T-cell (primary cell): ENCODE results near the gene SUPT20HL1. TPM values are rescaled to one million over a fixed set of nuclear protein-coding genes. Genes with fewer than 3 reads are reported as not detected.
"Not testable (repeated sequence)": the region's sequence is repeated elsewhere in the genome, so short reads cannot be mapped to it uniquely, and the experiment has no call there.

Experiments used
- ATAC-seq, 4 experiments: fragments of 200-7000 bp in 3 of 4; fragments of 150-1000 bp in 1 of 4; cut with Tn5 transposase; replicated peaks in 1 of 4; 1 replicate in 3 of 4; 2 replicates in 1 of 4; pipeline ENCODE4 v1.10.0; 2021; ENCODE audit warnings: moderate library complexity in 3 of 4, mild to moderate bottlenecking in 2 of 4, moderate number of reproducible peaks in 1 of 4
- CTCF ChIA-PET, 2 donors: fragments of 300-600 bp; sonication (Branson Sonifier 250); formaldehyde crosslinking; loops; one replicate each; lab custom pipeline; 2022; ENCODE audit warnings: antibody characterized with exemption in 2 of 2; lab: Charles Lee
- POLR2A ChIA-PET, 2 donors: fragments of 300-600 bp; sonication (Branson Sonifier 250); formaldehyde crosslinking; loops; one replicate each; lab custom pipeline; 2022; ENCODE audit warnings: antibody characterized with exemption in 2 of 2; lab: Charles Lee
- DNase-seq, 35 experiments: peaks; one replicate each; pipeline versions ENCODE4 v3.0.0 to v3.0.0-alpha.2; 2013 to 2023
- H3K27ac ChIP-seq: one replicate; pipeline ENCODE4 v1.5.1; 2013; ENCODE audit warnings: low read length
- H3K27me3 ChIP-seq, 2 experiments: replicated peaks in 1 of 2; 1 replicate in 1 of 2; 2 replicates in 1 of 2; pipeline versions ENCODE4 v1.6.1 to v1.7.0; 2013; ENCODE audit warnings: low read length in 1 of 2, mixed read lengths in 1 of 2; ENCODE audit not compliant: control insufficient read depth in 2 of 2, insufficient read depth in 2 of 2; ENCODE audit errors: extremely low read depth in 1 of 2
- H3K36me3 ChIP-seq, 2 donors: 1 replicate in 1 of 2; 2 replicates in 1 of 2; pipeline versions ENCODE4 v1.6.1 to v1.7.0; 2013; ENCODE audit warnings: low read length in 1 of 2; ENCODE audit not compliant: control insufficient read depth in 2 of 2, insufficient read depth in 1 of 2; ENCODE audit errors: extremely low read depth in 1 of 2
- H3K4me1 ChIP-seq, 2 experiments: 1 replicate in 1 of 2; 2 replicates in 1 of 2; pipeline versions ENCODE4 v1.6.1 to v1.7.0; 2013; ENCODE audit warnings: low read length in 2 of 2, mixed read lengths in 1 of 2; ENCODE audit not compliant: insufficient read depth in 2 of 2, control insufficient read depth in 1 of 2; ENCODE audit errors: extremely low read depth in 1 of 2
- H3K4me3 ChIP-seq, 2 donors: 1 replicate in 1 of 2; 2 replicates in 1 of 2; pipeline versions ENCODE4 v1.5.1 to v1.7.0; 2013; ENCODE audit warnings: mild to moderate bottlenecking in 2 of 2, low read length in 1 of 2, moderate library complexity in 1 of 2; ENCODE audit not compliant: control insufficient read depth in 1 of 2; ENCODE audit errors: extremely low read depth in 1 of 2
- H3K9me3 ChIP-seq: 2 replicates; pipeline ENCODE4 v1.7.0; 2013
- H3K27ac Mint-ChIP-seq, 2 donors: one replicate each; pipeline ENCODE4 v1.8.0; 2020 to 2021; ENCODE audit warnings: mild to moderate bottlenecking in 2 of 2, mixed read lengths in 2 of 2
- H3K27me3 Mint-ChIP-seq, 2 donors: one replicate each; pipeline ENCODE4 v1.8.0; 2021 to 2022; ENCODE audit warnings: mixed read lengths in 2 of 2
- H3K36me3 Mint-ChIP-seq: one replicate; pipeline ENCODE4 v1.8.0; 2021; ENCODE audit warnings: mixed read lengths
- H3K4me1 Mint-ChIP-seq, 3 donors: one replicate each; pipeline ENCODE4 v1.8.0; 2020 to 2022; ENCODE audit warnings: mixed read lengths in 3 of 3, mild to moderate bottlenecking in 1 of 3
- H3K4me3 Mint-ChIP-seq, 3 donors: one replicate each; pipeline ENCODE4 v1.8.0; 2020 to 2022; ENCODE audit warnings: mild to moderate bottlenecking in 3 of 3, mixed read lengths in 3 of 3, moderate library complexity in 3 of 3
- H3K9me3 Mint-ChIP-seq, 3 donors: one replicate each; pipeline ENCODE4 v1.8.0; 2020 to 2022; ENCODE audit warnings: mixed read lengths in 3 of 3
- WGBS: methylation state at CpG from one replicate; pipeline ENCODE4 v1.1.5; 2013; ENCODE audit warnings: missing lambda C conversion rate; ENCODE audit not compliant: insufficient coverage; 5-methylcytosine and 5-hydroxymethylcytosine counted together
- total RNA-seq, 35 experiments: library from RNA in 6 of 35; stranded (reverse) in 6 of 35; fragments of 120-200 nt in 1 of 35; gene quantifications; one replicate each; pipeline versions ENCODE4 v1.2.1 to v1.2.4 and lab custom pipeline; 2013 to 2026

SUPT20HL1 gene
- total RNA-seq, 5 donors from 2014 or later (not counting 1 experiment from before 2014, with no cell fraction given): not detected

GRCh38 chrX:24382315-24382714 is 21.9 kb downstream of the SUPT20HL1 start:
- H3K27ac Mint-ChIP-seq, H3K4me3 Mint-ChIP-seq, H3K9me3 ChIP-seq, H3K27me3 ChIP-seq, H3K9me3 Mint-ChIP-seq, H3K36me3 ChIP-seq, H3K27ac ChIP-seq, ATAC-seq, H3K4me1 Mint-ChIP-seq, POLR2A ChIA-PET, H3K4me3 ChIP-seq, CTCF ChIA-PET, DNase-seq, H3K36me3 Mint-ChIP-seq, H3K4me1 ChIP-seq: not testable (repeated sequence)
- WGBS: no CpG with 5 or more reads among the region's 5 CpGs
- peaks cover 6 to 32% of the 10 kb centered on the region in 2 donors for H3K27me3 Mint-ChIP-seq

DNA sequence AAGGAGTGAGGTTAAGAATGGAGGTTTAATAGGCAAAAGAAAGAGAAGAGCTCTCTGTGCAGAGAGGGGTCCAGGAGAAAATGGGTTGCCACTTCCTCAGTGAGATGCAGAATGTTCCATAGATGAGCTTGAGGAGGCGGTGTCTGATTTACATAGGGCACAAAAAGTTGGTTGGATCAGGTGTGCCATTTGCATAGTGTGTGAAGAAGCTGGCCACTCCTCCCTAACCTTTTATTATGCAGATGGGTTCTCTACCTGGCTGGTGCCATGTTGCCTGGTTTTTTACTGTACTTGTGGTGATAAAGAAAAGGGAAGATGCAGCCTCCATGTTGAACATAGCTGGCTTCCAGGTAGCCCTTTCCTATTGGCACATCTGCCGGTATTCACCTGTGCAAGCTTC is 27.3 kb downstream of the SUPT20HL1 start:
- Mint-ChIP-seq H3K4me3 (no peak overlapping the region), H3K9me3 (no peaks in the 10 kb centered on the region), H3K27me3 (peaks cover 12 to 43% of the 10 kb centered on the region in 2 donors), H3K36me3 (no peaks in the 10 kb centered on the region), H3K4me1 (no peaks in the 10 kb centered on the region), H3K27ac (no peak overlapping the region)
- ATAC-seq (no peak), DNase-seq (no peak)
- Histone ChIP-seq H3K27ac (no peak overlapping the region), H3K4me3 (no peak overlapping the region), H3K4me1 (no peaks in the 10 kb centered on the region), H3K27me3 (peaks cover 0 to 2% of the 10 kb centered on the region in 2 experiments), H3K36me3 (no peaks in the 10 kb centered on the region), H3K9me3 (no peaks in the 10 kb centered on the region)
- ChIA-PET CTCF (interaction anchor here in 1 of 2 donors (0.5 kb wide), 1 partner anchor 112 kb away, joined by 3 read pairs; no protein-coding TSS in a partner anchor), POLR2A (no interaction called here)
- WGBS: no CpG with 5 or more reads among the region's 2 CpGs

DNA sequence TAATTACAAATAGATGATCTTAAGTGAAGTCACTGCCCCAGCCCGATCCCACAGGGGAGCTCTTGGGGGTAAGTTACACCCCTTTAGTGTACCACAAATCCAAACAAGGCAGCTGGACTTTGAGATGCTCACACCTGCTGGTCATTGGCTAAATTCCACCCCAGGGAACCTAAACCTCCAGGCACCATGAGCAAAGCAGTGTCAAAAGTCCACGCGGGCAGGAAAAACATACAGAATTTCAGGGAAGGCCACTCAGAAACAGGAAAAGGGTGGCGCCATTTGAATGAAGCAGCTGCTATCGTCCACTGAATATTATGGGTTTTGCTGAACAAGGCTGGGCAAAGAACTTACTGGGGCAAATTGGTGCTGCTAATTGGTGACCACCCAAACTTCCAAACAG is 30.9 kb downstream of the SUPT20HL1 start:
- no CpG with 5 or more reads among the region's 5 CpGs for WGBS
- Mint-ChIP-seq H3K36me3 (no peaks in the 10 kb centered on the region), H3K4me1 (peaks cover 0 to 5% (median 4%) of the 10 kb centered on the region in 3 donors), H3K9me3 (no peaks in the 10 kb centered on the region), H3K27ac (no peak overlapping the region), H3K4me3 (no peak overlapping the region), H3K27me3 (peaks cover 6 to 39% of the 10 kb centered on the region in 2 donors)
- ATAC-seq: no peak
- H3K9me3 ChIP-seq: no peaks in the 10 kb centered on the region
- no peak overlapping the region for H3K4me3 ChIP-seq
- peaks cover 0 to 2% of the 10 kb centered on the region in 2 experiments for H3K27me3 ChIP-seq
- no peaks in the 10 kb centered on the region for H3K36me3 ChIP-seq
- no peak for DNase-seq
- CTCF ChIA-PET: interaction anchor here in 1 of 2 donors (2.2 kb wide), 1 partner anchor 107 kb away, joined by 15 read pairs; no protein-coding TSS in a partner anchor
- H3K4me1 ChIP-seq: no peaks in the 10 kb centered on the region
- POLR2A ChIA-PET: no interaction called here
- H3K27ac ChIP-seq: no peak overlapping the region

GRCh38 chrX:24391843-24392242 is 31.4 kb downstream of the SUPT20HL1 start:
- H3K4me1 Mint-ChIP-seq: peaks cover 0 to 5% (median 4%) of the 10 kb centered on the region in 3 donors
- no peaks in the 10 kb centered on the region for H3K9me3 Mint-ChIP-seq
- Histone ChIP-seq H3K27ac (no peak overlapping the region), H3K9me3 (no peaks in the 10 kb centered on the region), H3K36me3 (no peaks in the 10 kb centered on the region), H3K4me1 (no peaks in the 10 kb centered on the region), H3K4me3 (no peak overlapping the region), H3K27me3 (peaks cover 0 to 2% of the 10 kb centered on the region in 2 experiments)
- no peak overlapping the region for H3K27ac Mint-ChIP-seq
- ATAC-seq (no peak), DNase-seq (no peak)
- WGBS: no CpG with 5 or more reads among the region's 3 CpGs
- H3K27me3 Mint-ChIP-seq: peaks cover 6 to 39% of the 10 kb centered on the region in 2 donors
- H3K36me3 Mint-ChIP-seq: no peaks in the 10 kb centered on the region
- H3K4me3 Mint-ChIP-seq: no peak overlapping the region
- ChIA-PET CTCF (interaction anchor here in 1 of 2 donors (2.2 kb wide), 1 partner anchor 106 kb away, joined by 15 read pairs; no protein-coding TSS in a partner anchor), POLR2A (no interaction called here)

GRCh38 chrX:24392709-24393108 is 32.3 kb downstream of the SUPT20HL1 start:
- ChIA-PET POLR2A (no interaction called here), CTCF (interaction anchor here (6.8 to 9.2 kb wide), 2 partner anchors 106 to 107 kb away, joined by 133 to 200 read pairs; no protein-coding TSS in a partner anchor)
- no peak for DNase-seq
- no peak for ATAC-seq
- H3K4me1 ChIP-seq: no peaks in the 10 kb centered on the region
- H3K9me3 ChIP-seq: no peaks in the 10 kb centered on the region
- Mint-ChIP-seq H3K4me1 (peaks cover 0 to 5% (median 4%) of the 10 kb centered on the region in 3 donors), H3K9me3 (no peaks in the 10 kb centered on the region), H3K4me3 (no peak overlapping the region), H3K27ac (no peak overlapping the region), H3K27me3 (peaks cover 8 to 38% of the 10 kb centered on the region in 2 donors), H3K36me3 (no peaks in the 10 kb centered on the region)
- H3K27ac ChIP-seq: no peak overlapping the region
- no peaks in the 10 kb centered on the region for H3K36me3 ChIP-seq
- WGBS: 83% methylated on average over 1 of the region's 6 CpGs
- peaks cover 0 to 2% of the 10 kb centered on the region in 2 experiments for H3K27me3 ChIP-seq
- H3K4me3 ChIP-seq: no peak overlapping the region

DNA sequence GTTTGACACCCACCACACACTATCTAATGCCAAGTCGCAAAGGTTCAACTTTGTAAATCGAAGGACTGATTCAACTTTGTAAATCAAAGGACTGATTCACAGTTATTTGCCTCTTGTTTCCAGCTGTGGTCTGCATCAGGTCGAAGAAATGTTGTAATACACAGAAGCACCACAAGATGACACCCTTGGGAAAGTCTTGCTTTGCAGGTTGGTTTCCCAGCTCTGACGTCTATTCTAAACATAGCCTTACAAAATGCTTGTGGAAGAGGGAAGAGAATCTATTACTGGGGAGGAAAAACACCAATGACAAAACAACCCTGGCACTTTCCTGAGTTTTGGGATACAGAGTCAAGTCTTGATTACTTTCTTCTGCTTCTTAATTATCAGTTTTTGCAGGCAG is 35.3 kb downstream of the SUPT20HL1 start:
- no CpG with 5 or more reads among the region's 4 CpGs for WGBS
- Histone ChIP-seq H3K36me3 (no peaks in the 10 kb centered on the region), H3K4me1 (no peaks in the 10 kb centered on the region), H3K27me3 (peaks cover 0 to 2% of the 10 kb centered on the region in 2 experiments), H3K27ac (no peak overlapping the region), H3K4me3 (no peak overlapping the region), H3K9me3 (no peaks in the 10 kb centered on the region)
- peaks cover 6 to 38% of the 10 kb centered on the region in 2 donors for H3K27me3 Mint-ChIP-seq
- POLR2A ChIA-PET: interaction anchor here in 1 of 2 donors (0.7 kb wide), 1 partner anchor 65 kb away, joined by 4 read pairs; no protein-coding TSS in a partner anchor
- CTCF ChIA-PET: interaction anchor here (0.6 to 9.2 kb wide), 20 partner anchors 8 to 748 kb away, joined by 3 to 200 read pairs (median 4); partner anchors contain the start of gene PDK3 (in 1 of the 2)
- H3K9me3 Mint-ChIP-seq: no peaks in the 10 kb centered on the region
- H3K4me1 Mint-ChIP-seq: peaks cover 0 to 5% (median 4%) of the 10 kb centered on the region in 3 donors
- H3K4me3 Mint-ChIP-seq: no peak overlapping the region
- DNase-seq (peak in 28 of 35 experiments; percentile 2 to 79 (median 25)), ATAC-seq (peak; percentile 50 to 70 (median 64))
- no peak overlapping the region for H3K27ac Mint-ChIP-seq
- no peaks in the 10 kb centered on the region for H3K36me3 Mint-ChIP-seq
